Thyroid gland (tissue), 4 donors: Measurements from ENCODE around the gene RAB23.

Source experiments
- POLR2A ChIP-seq, 2 donors: fragments of 450-650 bp; IDR thresholded peaks; one replicate each; pipeline ENCODE4 v1.6.1; 2017; ENCODE audit warnings: antibody characterized with exemption in 2 of 2, mild to moderate bottlenecking in 2 of 2, moderate library complexity in 1 of 2
- TF ChIP-seq, protein P1 (sequence below), 6 experiments: fragments of 200-600 bp in 3 of 6; fragments of 450-650 bp in 3 of 6; sonication (generic) in 3 of 6; IDR thresholded peaks; one replicate each; pipeline ENCODE4 v1.5.1; 2016 to 2019; ENCODE audit warnings: antibody characterized with exemption in 6 of 6, mild to moderate bottlenecking in 2 of 6, inconsistent platforms in 1 of 6, moderate library complexity in 1 of 6

DNA sequence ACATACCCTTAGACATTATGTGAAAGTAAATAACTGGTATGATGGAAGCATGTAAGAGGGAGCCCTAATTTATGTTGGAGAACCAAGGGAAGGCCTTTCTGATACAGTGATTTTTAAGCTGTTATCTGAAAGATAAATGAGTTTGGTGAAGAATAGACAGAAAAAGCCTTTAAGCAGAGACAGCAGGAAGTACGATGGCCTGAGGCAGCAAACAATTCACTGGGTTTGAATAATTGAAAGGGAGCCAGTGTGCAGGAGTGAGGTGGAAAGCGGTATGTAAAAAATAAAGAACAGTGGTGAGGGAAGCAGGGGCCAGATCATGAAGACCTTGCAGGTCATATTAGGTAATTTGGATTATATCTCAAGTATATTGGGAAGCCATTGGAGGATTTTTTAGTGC is 4.1 kb upstream of the RAB23 start:
- TF ChIP-seq, protein P1, sequence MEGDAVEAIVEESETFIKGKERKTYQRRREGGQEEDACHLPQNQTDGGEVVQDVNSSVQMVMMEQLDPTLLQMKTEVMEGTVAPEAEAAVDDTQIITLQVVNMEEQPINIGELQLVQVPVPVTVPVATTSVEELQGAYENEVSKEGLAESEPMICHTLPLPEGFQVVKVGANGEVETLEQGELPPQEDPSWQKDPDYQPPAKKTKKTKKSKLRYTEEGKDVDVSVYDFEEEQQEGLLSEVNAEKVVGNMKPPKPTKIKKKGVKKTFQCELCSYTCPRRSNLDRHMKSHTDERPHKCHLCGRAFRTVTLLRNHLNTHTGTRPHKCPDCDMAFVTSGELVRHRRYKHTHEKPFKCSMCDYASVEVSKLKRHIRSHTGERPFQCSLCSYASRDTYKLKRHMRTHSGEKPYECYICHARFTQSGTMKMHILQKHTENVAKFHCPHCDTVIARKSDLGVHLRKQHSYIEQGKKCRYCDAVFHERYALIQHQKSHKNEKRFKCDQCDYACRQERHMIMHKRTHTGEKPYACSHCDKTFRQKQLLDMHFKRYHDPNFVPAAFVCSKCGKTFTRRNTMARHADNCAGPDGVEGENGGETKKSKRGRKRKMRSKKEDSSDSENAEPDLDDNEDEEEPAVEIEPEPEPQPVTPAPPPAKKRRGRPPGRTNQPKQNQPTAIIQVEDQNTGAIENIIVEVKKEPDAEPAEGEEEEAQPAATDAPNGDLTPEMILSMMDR (IDR thresholded peaks at IDR 0.05) = no peak
- no peak for TF ChIP-seq POLR2A (IDR thresholded peaks at IDR 0.05)
